Caco-2 (cell line): ENCODE data around the gene CHRM1. TPM values are rescaled to one million over a fixed set of nuclear protein-coding genes. Genes with fewer than 3 reads are reported as not detected.

Experiments used
- BruUV-seq: library from RNA; stranded (reverse); fragments of 400-500 nt; replicated peaks from 2 replicates; lab custom pipeline; 2021; lab: Mats Ljungman, UMichigan
- CTCF ChIA-PET: fragments of 300-600 bp; sonication (Branson Sonifier 250); formaldehyde crosslinking; loops from one replicate; lab custom pipeline; 2022; ENCODE audit warnings: antibody characterized with exemption; lab: Charles Lee
- POLR2A ChIA-PET: fragments of 300-600 bp; sonication (Branson Sonifier 250); formaldehyde crosslinking; loops from one replicate; lab custom pipeline; 2022; ENCODE audit warnings: antibody characterized with exemption; lab: Charles Lee
- DNase-seq, 2 experiments: peaks; one replicate each; pipeline versions ENCODE4 v3.0.0 to v3.0.0-alpha.2; 2020 to 2022
- H3K27me3 ChIP-seq: replicated peaks from 2 replicates; pipeline ENCODE4 v1.6.0; 2011; ENCODE audit warnings: low read length; ENCODE audit not compliant: control insufficient read depth, insufficient read depth
- H3K36me3 ChIP-seq: 2 replicates; pipeline ENCODE4 v1.5.1; 2011; ENCODE audit warnings: low read length; ENCODE audit not compliant: control insufficient read depth, insufficient read depth
- H3K4me1 ChIP-seq: fragments of 250-450 bp; sonication (Bioruptor Pico); 2 replicates; pipeline ENCODE4 v1.5.1; 2020; ENCODE audit warnings: mild to moderate bottlenecking
- H3K4me3 ChIP-seq: 2 replicates; pipeline ENCODE4 v1.5.1; 2011; ENCODE audit warnings: low read depth, mild to moderate bottlenecking, control low read depth, low read length
- H3K9me3 ChIP-seq: fragments of 250-450 bp; sonication (Bioruptor Pico); 2 replicates; pipeline ENCODE4 v1.5.1; 2020; ENCODE audit warnings: mild to moderate bottlenecking, moderate library complexity
- H3K27ac Mint-ChIP-seq: one replicate; pipeline ENCODE4 v1.8.0; 2022; ENCODE audit warnings: mixed read lengths; ENCODE audit not compliant: unreplicated experiment
- H3K27me3 Mint-ChIP-seq: one replicate; pipeline ENCODE4 v1.8.0; 2022; ENCODE audit warnings: mixed read lengths; ENCODE audit not compliant: insufficient read depth, unreplicated experiment
- H3K36me3 Mint-ChIP-seq: one replicate; pipeline ENCODE4 v1.8.0; 2022; ENCODE audit warnings: mild to moderate bottlenecking, mixed read lengths; ENCODE audit not compliant: insufficient read depth, unreplicated experiment
- H3K4me1 Mint-ChIP-seq: one replicate; pipeline ENCODE4 v1.8.0; 2022; ENCODE audit warnings: low read depth, mixed read lengths; ENCODE audit not compliant: unreplicated experiment
- H3K4me3 Mint-ChIP-seq: one replicate; pipeline ENCODE4 v1.8.0; 2022; ENCODE audit warnings: mild to moderate bottlenecking, moderate library complexity, mixed read lengths; ENCODE audit not compliant: unreplicated experiment
- H3K9me3 Mint-ChIP-seq: one replicate; pipeline ENCODE4 v1.8.0; 2022; ENCODE audit warnings: mixed read lengths; ENCODE audit not compliant: unreplicated experiment
- intact Hi-C: fragments of 100-400 bp; cut with micrococcal nuclease; formaldehyde crosslinking; loops from one replicate; pipeline ENCODE4 v1.10.0; 2022; ENCODE audit not compliant: unreplicated experiment
- total RNA-seq: library from RNA; stranded (reverse); gene quantifications from 2 replicates; pipeline ENCODE4 v1.2.3, GENCODE V29; 2022
- TF ChIP-seq, protein P1 (sequence below), 2 experiments: fragments of 200-600 bp in 1 of 2; IDR thresholded peaks; 1 replicate in 1 of 2; 2 replicates in 1 of 2; pipeline versions ENCODE4 v1.5.1 to v1.8.0; 2011 to 2022; ENCODE audit warnings: antibody characterized with exemption in 1 of 2, control low read depth in 1 of 2, inconsistent platforms in 1 of 2, low read depth in 1 of 2, low read length in 1 of 2, mild to moderate bottlenecking in 1 of 2, moderate library complexity in 1 of 2; ENCODE audit not compliant: insufficient read depth in 1 of 2, severe bottlenecking in 1 of 2, unreplicated experiment in 1 of 2

CHRM1 gene
- total RNA-seq, 1 experiment from 2014 or later: not detected

DNA sequence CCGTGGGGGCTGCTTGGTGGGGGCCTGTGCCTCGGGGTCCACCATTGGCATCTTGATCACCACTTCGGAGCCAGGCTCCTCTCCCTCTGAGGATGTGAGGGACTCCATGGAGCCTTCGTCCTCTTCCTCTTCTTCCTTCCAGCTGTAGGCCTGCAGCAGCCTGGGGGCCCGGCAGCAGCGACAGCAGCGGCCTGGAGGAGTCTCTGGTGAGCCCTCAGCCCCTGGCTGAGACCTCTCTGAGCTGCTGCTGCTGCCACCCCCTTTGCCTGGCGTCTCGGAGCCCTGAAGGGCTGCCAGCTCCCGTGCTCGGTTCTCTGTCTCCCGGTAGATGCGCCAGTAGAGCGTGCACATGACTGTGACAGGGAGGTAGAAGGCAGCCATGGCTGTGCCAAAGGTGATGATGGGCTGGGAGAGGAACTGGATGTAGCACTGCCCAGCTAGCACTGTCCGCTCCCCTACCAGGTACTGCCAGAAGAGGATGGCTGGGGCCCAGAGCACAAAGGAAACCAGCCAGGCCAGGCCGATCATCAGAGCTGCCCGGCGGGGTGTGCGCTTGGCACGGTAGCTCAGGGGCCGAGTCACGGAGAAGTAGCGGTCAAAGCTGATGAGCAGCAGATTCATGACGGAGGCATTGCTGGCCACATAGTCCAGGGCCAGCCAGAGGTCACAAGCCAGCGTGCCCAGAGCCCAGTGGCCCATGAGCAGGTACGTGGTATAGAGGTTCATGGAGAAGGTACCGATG is 10.9 kb downstream of the CHRM1 start:
- H3K4me3 ChIP-seq: no peak overlapping the region
- no peak for DNase-seq
- peaks cover 5% of the 10 kb centered on the region for H3K4me1 Mint-ChIP-seq
- H3K36me3 Mint-ChIP-seq: no peaks in the 10 kb centered on the region
- no peaks in the 10 kb centered on the region for H3K27me3 Mint-ChIP-seq
- ChIA-PET CTCF (interaction anchor here (0.7 to 7.5 kb wide), 4 partner anchors 21 to 116 kb away, joined by 3 to 103 read pairs (median 8); no protein-coding TSS in a partner anchor), POLR2A (no interaction called here)
- BruUV-seq: no TSS peak
- peaks cover 9% of the 10 kb centered on the region; the same call in 1 of the 2 replicates for H3K4me1 ChIP-seq
- no peak overlapping the region for H3K4me3 Mint-ChIP-seq
- H3K9me3 Mint-ChIP-seq: no peaks in the 10 kb centered on the region
- no peaks in the 10 kb centered on the region for H3K36me3 ChIP-seq
- intact Hi-C loops: no loop called here
- H3K9me3 ChIP-seq: no peaks in the 10 kb centered on the region
- H3K27me3 ChIP-seq: no peaks in the 10 kb centered on the region
- no peak overlapping the region for H3K27ac Mint-ChIP-seq
- TF ChIP-seq, protein P1, sequence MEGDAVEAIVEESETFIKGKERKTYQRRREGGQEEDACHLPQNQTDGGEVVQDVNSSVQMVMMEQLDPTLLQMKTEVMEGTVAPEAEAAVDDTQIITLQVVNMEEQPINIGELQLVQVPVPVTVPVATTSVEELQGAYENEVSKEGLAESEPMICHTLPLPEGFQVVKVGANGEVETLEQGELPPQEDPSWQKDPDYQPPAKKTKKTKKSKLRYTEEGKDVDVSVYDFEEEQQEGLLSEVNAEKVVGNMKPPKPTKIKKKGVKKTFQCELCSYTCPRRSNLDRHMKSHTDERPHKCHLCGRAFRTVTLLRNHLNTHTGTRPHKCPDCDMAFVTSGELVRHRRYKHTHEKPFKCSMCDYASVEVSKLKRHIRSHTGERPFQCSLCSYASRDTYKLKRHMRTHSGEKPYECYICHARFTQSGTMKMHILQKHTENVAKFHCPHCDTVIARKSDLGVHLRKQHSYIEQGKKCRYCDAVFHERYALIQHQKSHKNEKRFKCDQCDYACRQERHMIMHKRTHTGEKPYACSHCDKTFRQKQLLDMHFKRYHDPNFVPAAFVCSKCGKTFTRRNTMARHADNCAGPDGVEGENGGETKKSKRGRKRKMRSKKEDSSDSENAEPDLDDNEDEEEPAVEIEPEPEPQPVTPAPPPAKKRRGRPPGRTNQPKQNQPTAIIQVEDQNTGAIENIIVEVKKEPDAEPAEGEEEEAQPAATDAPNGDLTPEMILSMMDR (IDR thresholded peaks at IDR 0.05; ENCODE audit: insufficient read depth in 1 of 2, low read depth in 1 of 2, low read length in 1 of 2, severe bottlenecking in 1 of 2, unreplicated experiment in 1 of 2): no peak

DNA sequence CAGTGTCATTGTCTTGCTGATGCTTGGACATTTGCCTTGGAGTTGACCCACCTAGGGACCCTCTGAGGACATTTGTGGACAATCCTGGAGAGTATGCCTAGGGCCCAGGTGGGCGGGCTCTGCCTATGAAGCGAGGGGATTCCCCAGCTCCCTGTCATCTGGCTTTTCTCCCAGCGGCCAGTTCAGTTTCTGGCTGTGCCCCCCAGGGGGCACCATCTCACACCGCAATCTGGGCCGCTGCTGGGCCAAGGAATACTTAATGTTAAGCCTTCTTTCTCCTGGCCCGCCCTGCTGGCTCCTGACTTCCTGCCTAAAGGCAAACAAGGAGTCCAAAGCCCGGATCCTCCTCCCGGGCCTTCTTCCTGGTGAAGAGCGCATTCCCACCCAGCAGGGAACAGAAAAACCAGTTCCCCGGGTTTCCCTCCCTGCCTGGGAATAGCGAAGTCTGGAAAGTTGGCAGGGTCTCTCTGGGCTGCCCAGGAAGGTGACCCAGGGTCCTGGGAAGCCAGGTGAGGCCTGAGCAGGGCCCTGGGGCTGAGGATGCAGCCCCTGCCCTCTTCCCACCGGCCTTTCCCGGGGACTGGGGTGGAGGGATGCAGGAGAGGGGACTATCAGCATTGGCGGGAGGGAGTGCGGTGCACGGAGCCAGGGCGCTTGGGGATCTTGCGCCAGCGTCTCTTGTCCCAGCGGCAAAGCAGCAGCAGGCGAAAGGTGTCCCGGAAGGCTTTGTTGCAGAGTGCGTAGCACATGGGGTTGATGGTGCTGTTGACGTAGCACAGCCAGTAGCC is 11.9 kb downstream of the CHRM1 start:
- Histone ChIP-seq H3K27me3 (no peaks in the 10 kb centered on the region), H3K4me3 (no peak overlapping the region), H3K4me1 (peaks cover 9% of the 10 kb centered on the region; the same call in 1 of the 2 replicates), H3K9me3 (no peaks in the 10 kb centered on the region), H3K36me3 (no peaks in the 10 kb centered on the region)
- intact Hi-C loops: loop anchor here (1.0 to 5.0 kb wide), 2 partner anchors 66 to 218 kb away; no protein-coding TSS in a partner anchor
- no peaks in the 10 kb centered on the region for H3K9me3 Mint-ChIP-seq
- CTCF ChIA-PET: interaction anchor here (0.6 to 7.5 kb wide), 7 partner anchors 11 to 650 kb away, joined by 3 to 103 read pairs (median 3); no protein-coding TSS in a partner anchor
- H3K36me3 Mint-ChIP-seq: no peaks in the 10 kb centered on the region
- peaks cover 5% of the 10 kb centered on the region for H3K4me1 Mint-ChIP-seq
- TF ChIP-seq, protein P1 (IDR thresholded peaks at IDR 0.05; ENCODE audit: insufficient read depth in 1 of 2, low read depth in 1 of 2, low read length in 1 of 2, severe bottlenecking in 1 of 2, unreplicated experiment in 1 of 2): peak; percentile 63 to 69
- POLR2A ChIA-PET: no interaction called here
- peak overlapping the region; percentile 48 for H3K27ac Mint-ChIP-seq
- peak; percentile 75 to 89 for DNase-seq
- BruUV-seq: no TSS peak
- H3K27me3 Mint-ChIP-seq: no peaks in the 10 kb centered on the region
- no peak overlapping the region for H3K4me3 Mint-ChIP-seq

DNA sequence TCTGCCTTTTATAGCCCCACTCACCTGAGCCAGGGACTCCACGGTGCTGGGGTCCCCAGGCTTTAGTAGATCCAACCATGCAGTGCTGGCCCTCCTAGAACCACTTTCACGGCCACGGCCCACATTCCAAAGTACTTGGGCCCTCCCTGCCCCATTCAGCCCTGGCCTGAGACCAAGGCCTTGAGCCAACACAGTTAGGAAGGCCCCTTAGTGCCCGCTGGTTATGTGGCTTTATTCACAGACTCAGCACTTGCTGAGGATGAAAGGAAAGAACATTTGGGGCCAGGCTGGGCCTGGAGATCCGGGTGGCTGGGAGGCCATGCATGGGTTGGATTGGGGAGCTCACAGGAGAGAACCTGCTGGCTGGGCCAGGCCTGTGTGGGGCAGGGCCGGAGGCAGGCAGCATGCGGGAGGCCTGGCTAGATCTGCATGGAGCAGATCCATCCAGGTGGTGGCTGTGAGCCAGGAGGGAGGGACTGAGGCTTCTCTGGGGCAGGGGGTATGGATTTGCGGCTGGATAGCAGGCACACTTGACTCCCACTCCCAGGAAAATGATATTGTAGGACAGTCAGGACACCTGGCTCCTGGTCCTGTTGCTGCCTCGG is 12.6 kb downstream of the CHRM1 start:
- POLR2A ChIA-PET: no interaction called here

More for the DNA sequence above, 12.6 kb downstream of the CHRM1 start:
- no peak overlapping the region for H3K27ac Mint-ChIP-seq
- no peak for DNase-seq
- H3K36me3 Mint-ChIP-seq: no peaks in the 10 kb centered on the region
- CTCF ChIA-PET: interaction anchor here (0.6 to 7.5 kb wide), 5 partner anchors 11 to 651 kb away, joined by 3 to 103 read pairs (median 5); no protein-coding TSS in a partner anchor
- no TSS peak for BruUV-seq
- Histone ChIP-seq H3K4me1 (peaks cover 9% of the 10 kb centered on the region; the same call in 1 of the 2 replicates), H3K27me3 (no peaks in the 10 kb centered on the region), H3K36me3 (no peaks in the 10 kb centered on the region), H3K4me3 (no peak overlapping the region), H3K9me3 (no peaks in the 10 kb centered on the region)
- intact Hi-C loops: loop anchor here (1.0 to 5.0 kb wide), 2 partner anchors 67 to 219 kb away; no protein-coding TSS in a partner anchor
- H3K27me3 Mint-ChIP-seq: no peaks in the 10 kb centered on the region
- no peaks in the 10 kb centered on the region for H3K9me3 Mint-ChIP-seq
- H3K4me1 Mint-ChIP-seq: peaks cover 5% of the 10 kb centered on the region
- TF ChIP-seq, protein P1 (IDR thresholded peaks at IDR 0.05; ENCODE audit: insufficient read depth in 1 of 2, low read depth in 1 of 2, low read length in 1 of 2, severe bottlenecking in 1 of 2, unreplicated experiment in 1 of 2): no peak
- no peak overlapping the region for H3K4me3 Mint-ChIP-seq
